HepG2 (cell line): ENCODE measurements around the gene MORC4. TPM values are rescaled to one million over a fixed set of nuclear protein-coding genes. Genes with fewer than 3 reads are reported as not detected.

ENCODE experiments used
- ADNP ChIP-seq: sonication (generic); formaldehyde crosslinking; IDR thresholded peaks from 2 replicates; pipeline ENCODE4 v1.4.0; 2020; ENCODE audit warnings: missing genetic modification reagents
- AGO1 ChIP-seq: fragments of 200-400 bp; formaldehyde crosslinking; IDR thresholded peaks from 2 replicates; pipeline ENCODE4 v1.6.1; 2017; ENCODE audit warnings: mild to moderate bottlenecking, low read depth, low read length, moderate library complexity; ENCODE audit not compliant: poor library complexity, severe bottlenecking
- CTCF ChIP-seq: sonication (generic); formaldehyde crosslinking; IDR thresholded peaks from 2 replicates; pipeline ENCODE4 v1.5.0; 2020; ENCODE audit warnings: mild to moderate bottlenecking, missing genetic modification reagents, moderate library complexity
- JUND ChIP-seq: sonication (generic); formaldehyde crosslinking; IDR thresholded peaks from 2 replicates; pipeline ENCODE4 v1.8.0; 2022; ENCODE audit warnings: mild to moderate bottlenecking, missing genetic modification reagents
- KDM4B ChIP-seq: sonication (generic); formaldehyde crosslinking; IDR thresholded peaks from 2 replicates; pipeline ENCODE4 v1.4.0; 2020; ENCODE audit warnings: missing genetic modification reagents
- MBD4 ChIP-seq: IDR thresholded peaks from 2 replicates; pipeline ENCODE4 v1.6.1; 2012; ENCODE audit warnings: low read length, inconsistent platforms, borderline replicate concordance
- NR2F6 ChIP-seq, 2 experiments: IDR thresholded peaks; 2 replicates each; pipeline ENCODE4 v1.6.1; 2016; ENCODE audit warnings: antibody characterized with exemption in 1 of 2, mild to moderate bottlenecking in 1 of 2
- PAX8 ChIP-seq: sonication (generic); formaldehyde crosslinking; IDR thresholded peaks from 2 replicates; pipeline ENCODE4 v1.8.0; 2022; ENCODE audit warnings: mild to moderate bottlenecking, missing genetic modification reagents, borderline replicate concordance
- PHF20 ChIP-seq: sonication (generic); formaldehyde crosslinking; IDR thresholded peaks from 2 replicates; pipeline ENCODE4 v1.5.0; 2020; ENCODE audit warnings: mild to moderate bottlenecking, missing genetic modification reagents
- PPARG ChIP-seq: conservative IDR thresholded peaks from 2 replicates; pipeline ENCODE4 v1.6.1; 2016; ENCODE audit warnings: missing biosample characterization, missing genetic modification reagents
- PRMT3 ChIP-seq: sonication (generic); formaldehyde crosslinking; IDR thresholded peaks from 2 replicates; pipeline ENCODE4 v1.8.1; 2022; ENCODE audit warnings: low read depth, mild to moderate bottlenecking, moderate library complexity, missing genetic modification reagents, borderline replicate concordance
- RAD21 ChIP-seq: fragments of 450-650 bp; formaldehyde crosslinking; IDR thresholded peaks from 2 replicates; pipeline ENCODE4 v1.5.0; 2020; ENCODE audit warnings: mild to moderate bottlenecking
- RCOR2 ChIP-seq: IDR thresholded peaks from 2 replicates; pipeline ENCODE4 v1.6.1; 2016; ENCODE audit warnings: missing biosample characterization, missing genetic modification reagents
- RELA ChIP-seq: sonication (generic); formaldehyde crosslinking; IDR thresholded peaks from 2 replicates; pipeline ENCODE4 v1.4.0; 2020; ENCODE audit warnings: missing genetic modification reagents
- SMC3 ChIP-seq: IDR thresholded peaks from 2 replicates; pipeline ENCODE4 v1.6.1; 2011; ENCODE audit warnings: low read length, improper control_type of control experiment
- STAG1 ChIP-seq: sonication (generic); formaldehyde crosslinking; IDR thresholded peaks from 2 replicates; pipeline ENCODE4 v1.4.0; 2020; ENCODE audit warnings: missing genetic modification reagents
- TARDBP ChIP-seq: sonication (generic); formaldehyde crosslinking; IDR thresholded peaks from 2 replicates; pipeline ENCODE4 v1.8.0; 2022; ENCODE audit warnings: mild to moderate bottlenecking, missing genetic modification reagents
- TIGD3 ChIP-seq: sonication (generic); formaldehyde crosslinking; IDR thresholded peaks from 2 replicates; pipeline ENCODE4 v1.5.1; 2020; ENCODE audit warnings: mild to moderate bottlenecking, missing genetic modification reagents, borderline replicate concordance
- TRAFD1 ChIP-seq: sonication (generic); formaldehyde crosslinking; IDR thresholded peaks from 2 replicates; pipeline ENCODE4 v1.5.1; 2020; ENCODE audit warnings: missing genetic modification reagents, mild to moderate bottlenecking, borderline replicate concordance
- ZMYM2 ChIP-seq: sonication (generic); formaldehyde crosslinking; IDR thresholded peaks from 2 replicates; pipeline ENCODE4 v1.8.0; 2022; ENCODE audit warnings: mild to moderate bottlenecking, missing genetic modification reagents
- ZMYM3 ChIP-seq: sonication (generic); formaldehyde crosslinking; IDR thresholded peaks from 2 replicates; pipeline ENCODE4 v1.5.1; 2020; ENCODE audit warnings: mild to moderate bottlenecking, missing genetic modification reagents
- ZNF432 ChIP-seq: sonication (generic); formaldehyde crosslinking; IDR thresholded peaks from 2 replicates; pipeline ENCODE4 v1.5.0; 2020; ENCODE audit warnings: missing genetic modification reagents, mild to moderate bottlenecking, borderline replicate concordance
- ZNF619 ChIP-seq: sonication (generic); formaldehyde crosslinking; IDR thresholded peaks from 2 replicates; pipeline ENCODE4 v1.4.0; 2020; ENCODE audit warnings: mild to moderate bottlenecking, missing genetic modification reagents
- ZNF629 ChIP-seq: sonication (generic); formaldehyde crosslinking; conservative IDR thresholded peaks from 2 replicates; pipeline ENCODE4 v1.5.0; 2020; ENCODE audit warnings: missing genetic modification reagents
- ZNF644 ChIP-seq: IDR thresholded peaks from 2 replicates; pipeline ENCODE4 v1.6.1; 2016; ENCODE audit warnings: low read depth
- polyA plus RNA-seq, 8 experiments: library from polyadenylated mRNA; depleted of rRNA in 3 of 8; stranded (reverse) in 7 of 8; unstranded in 1 of 8; fragments of >200 nt; fragmentation: Illumina TruSeq in 4 of 8; extraction: Trizol in 4 of 8; gene quantifications; 2 replicates each; pipeline versions ENCODE4 v1.2.1 to v1.2.3, GENCODE V29; 2011 to 2016; ENCODE audit warnings: low read depth in 4 of 8, missing spikeins in 1 of 8, mixed read lengths in 1 of 8; ENCODE audit not compliant: insufficient read depth in 1 of 8
- total RNA-seq, 5 experiments: library from RNA; depleted of rRNA; stranded (reverse); fragments of >200 nt; fragmentation: Illumina TruSeq; extraction: Trizol; gene quantifications; 2 replicates each; pipeline ENCODE4 v1.2.3, GENCODE V29; 2016; ENCODE audit warnings: low read depth in 1 of 5
- TF ChIP-seq, protein P1 (sequence below): IDR thresholded peaks from 2 replicates; pipeline ENCODE4 v1.6.1; 2012; ENCODE audit warnings: inconsistent platforms
- TF ChIP-seq, protein P2 (sequence below): sonication (generic); formaldehyde crosslinking; IDR thresholded peaks from 2 replicates; pipeline ENCODE4 v1.8.0; 2022; ENCODE audit warnings: mild to moderate bottlenecking, missing genetic modification reagents; ENCODE audit not compliant: insufficient replicate concordance

MORC4 gene
- total and polyA plus RNA-seq, 2 of the 13 experiments (the other 11 are each of a cell fraction or from before 2014, with no cell fraction given), result 7.3 to 17.6 TPM

- TF ChIP-seq CTCF (CRISPR knock-in tag) (peak; percentile 73), PRMT3 (CRISPR knock-in tag) (no peak), TRAFD1 (no peak), RELA (CRISPR knock-in tag) (no peak), NR2F6 (IDR thresholded peaks at IDR 0.05) (peak; percentile 57), NR2F6 (CRISPR knock-in tag; IDR thresholded peaks at IDR 0.05) (no peak), ZMYM3 (CRISPR knock-in tag) (peak; percentile 67; the same call in 1 of the 2 replicates), KDM4B (CRISPR knock-in tag) (no peak), STAG1 (CRISPR knock-in tag) (peak; percentile 70), PHF20 (no peak), AGO1 (no peak), ZNF619 (CRISPR knock-in tag) (no peak), ZNF644 (CRISPR knock-in tag) (no peak), ZNF629 (CRISPR knock-in tag) (peak; percentile 98), PPARG (CRISPR knock-in tag) (peak; percentile 91), TARDBP (CRISPR knock-in tag) (no peak), PAX8 (CRISPR knock-in tag) (no peak), JUND (CRISPR knock-in tag) (no peak), RCOR2 (CRISPR knock-in tag) (peak; percentile 79), SMC3 (peak; percentile 63), ZMYM2 (CRISPR knock-in tag) (peak; percentile 57; the same call in 1 of the 2 replicates), TIGD3 (no peak), RAD21 (CRISPR knock-in tag) (peak; percentile 63; the same call in 1 of the 2 replicates), ADNP (CRISPR knock-in tag) (0 out of 2 replicates have a peak, but pooled peaks have one; percentile 57), ZNF432 (CRISPR knock-in tag) (no peak), MBD4 (no peak)
- TF ChIP-seq, protein P1, sequence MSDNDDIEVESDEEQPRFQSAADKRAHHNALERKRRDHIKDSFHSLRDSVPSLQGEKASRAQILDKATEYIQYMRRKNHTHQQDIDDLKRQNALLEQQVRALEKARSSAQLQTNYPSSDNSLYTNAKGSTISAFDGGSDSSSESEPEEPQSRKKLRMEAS, result 0 out of 2 replicates have a peak, but pooled peaks have one; percentile 32
- TF ChIP-seq, protein P2, sequence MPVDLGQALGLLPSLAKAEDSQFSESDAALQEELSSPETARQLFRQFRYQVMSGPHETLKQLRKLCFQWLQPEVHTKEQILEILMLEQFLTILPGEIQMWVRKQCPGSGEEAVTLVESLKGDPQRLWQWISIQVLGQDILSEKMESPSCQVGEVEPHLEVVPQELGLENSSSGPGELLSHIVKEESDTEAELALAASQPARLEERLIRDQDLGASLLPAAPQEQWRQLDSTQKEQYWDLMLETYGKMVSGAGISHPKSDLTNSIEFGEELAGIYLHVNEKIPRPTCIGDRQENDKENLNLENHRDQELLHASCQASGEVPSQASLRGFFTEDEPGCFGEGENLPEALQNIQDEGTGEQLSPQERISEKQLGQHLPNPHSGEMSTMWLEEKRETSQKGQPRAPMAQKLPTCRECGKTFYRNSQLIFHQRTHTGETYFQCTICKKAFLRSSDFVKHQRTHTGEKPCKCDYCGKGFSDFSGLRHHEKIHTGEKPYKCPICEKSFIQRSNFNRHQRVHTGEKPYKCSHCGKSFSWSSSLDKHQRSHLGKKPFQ (CRISPR knock-in tag), result no peak
Observed at GRCh38 chrX:106898462-106898861, 101.5 kb downstream of the MORC4 start (continued).
